H9 (cell line): ENCODE measurements around the gene MRGPRF. TPM values are rescaled to one million over a fixed set of nuclear protein-coding genes. Genes with fewer than 3 reads are reported as not detected.

Experiments
- DNase-seq: peaks from one replicate; pipeline ENCODE4 v3.0.0-alpha.2; 2017
- H2AFZ ChIP-seq: one replicate; pipeline ENCODE4 v1.6.1; 2013; ENCODE audit warnings: mild to moderate bottlenecking, low read length, control low read depth, moderate library complexity
- H2AK5ac ChIP-seq: 2 replicates; pipeline ENCODE4 v1.6.1; 2013; ENCODE audit warnings: low read length, control low read depth, mixed read lengths; ENCODE audit not compliant: insufficient read length
- H2BK120ac ChIP-seq: one replicate; pipeline ENCODE4 v1.6.1; 2013; ENCODE audit warnings: low read depth, mild to moderate bottlenecking, low read length, control low read depth, inconsistent platforms; ENCODE audit not compliant: poor library complexity, severe bottlenecking
- H2BK12ac ChIP-seq: 2 replicates; pipeline ENCODE4 v1.6.1; 2013; ENCODE audit warnings: low read length, control low read depth, mixed read lengths, low read depth; ENCODE audit not compliant: insufficient read length
- H2BK15ac ChIP-seq: 2 replicates; pipeline ENCODE4 v1.6.1; 2013; ENCODE audit warnings: low read depth, low read length, control low read depth
- H2BK20ac ChIP-seq: one replicate; pipeline ENCODE4 v1.6.1; 2013; ENCODE audit warnings: low read depth, mild to moderate bottlenecking, low read length, control low read depth, inconsistent platforms; ENCODE audit not compliant: poor library complexity, severe bottlenecking
- H2BK5ac ChIP-seq: 2 replicates; pipeline ENCODE4 v1.6.1; 2013; ENCODE audit warnings: low read length, control low read depth, mixed read lengths; ENCODE audit not compliant: insufficient read length
- H3K14ac ChIP-seq: 2 replicates; pipeline ENCODE4 v1.6.1; 2013; ENCODE audit warnings: low read length, control low read depth; ENCODE audit not compliant: insufficient read depth
- H3K18ac ChIP-seq: 2 replicates; pipeline ENCODE4 v1.6.1; 2013; ENCODE audit warnings: low read depth, mild to moderate bottlenecking, mixed read lengths, low read length, control low read depth; ENCODE audit not compliant: insufficient read length
- H3K23ac ChIP-seq: 2 replicates; pipeline ENCODE4 v1.6.1; 2013; ENCODE audit warnings: low read length, control low read depth, mixed read lengths, low read depth; ENCODE audit not compliant: insufficient read length
- H3K23me2 ChIP-seq: 2 replicates; pipeline ENCODE4 v1.6.1; 2013; ENCODE audit warnings: low read depth, mild to moderate bottlenecking, mixed read lengths, low read length, control low read depth; ENCODE audit not compliant: insufficient read length, poor library complexity, severe bottlenecking
- H3K27ac ChIP-seq: 2 replicates; pipeline ENCODE4 v1.5.1; 2013; ENCODE audit warnings: low read length, control low read depth, mixed read lengths, low read depth; ENCODE audit not compliant: insufficient read length
- H3K27me3 ChIP-seq: 2 replicates; pipeline ENCODE4 v1.6.1; 2013; ENCODE audit warnings: low read length, control low read depth, inconsistent platforms; ENCODE audit not compliant: insufficient read depth
- H3K4ac ChIP-seq: 2 replicates; pipeline ENCODE4 v1.6.1; 2013; ENCODE audit warnings: low read depth, mild to moderate bottlenecking, control low read depth, inconsistent platforms, low read length, moderate library complexity
- H3K4me1 ChIP-seq: 2 replicates; pipeline ENCODE4 v1.6.1; 2013; ENCODE audit warnings: low read length, control low read depth, inconsistent platforms; ENCODE audit not compliant: insufficient read depth
- H3K4me2 ChIP-seq: 2 replicates; pipeline ENCODE4 v1.6.1; 2013; ENCODE audit warnings: low read length, control low read depth, mixed read lengths; ENCODE audit not compliant: insufficient read length, insufficient read depth
- H3K56ac ChIP-seq: 2 replicates; pipeline ENCODE4 v1.6.1; 2013; ENCODE audit warnings: low read depth, mild to moderate bottlenecking, mixed read lengths, low read length, control low read depth; ENCODE audit not compliant: insufficient read length
- H3K79me1 ChIP-seq: 2 replicates; pipeline ENCODE4 v1.6.1; 2013; ENCODE audit warnings: low read depth, mild to moderate bottlenecking, moderate library complexity, low read length, control low read depth, inconsistent platforms; ENCODE audit not compliant: insufficient read depth, poor library complexity, severe bottlenecking
- H3K79me2 ChIP-seq: 2 replicates; pipeline ENCODE4 v1.6.1; 2013; ENCODE audit warnings: low read length, control low read depth, inconsistent platforms; ENCODE audit not compliant: insufficient read depth
- H3K9ac ChIP-seq: 2 replicates; pipeline ENCODE4 v1.6.1; 2013; ENCODE audit warnings: low read length, control low read depth, mixed read lengths; ENCODE audit not compliant: insufficient read length; ENCODE audit errors: extremely low read depth
- H3K9me3 ChIP-seq: one replicate; pipeline ENCODE4 v1.6.1; 2013; ENCODE audit warnings: low read depth, low read length, inconsistent platforms; ENCODE audit not compliant: control insufficient read depth
- H3T11ph ChIP-seq: one replicate; pipeline ENCODE4 v1.6.1; 2013; ENCODE audit warnings: mild to moderate bottlenecking, low read length, control low read depth, inconsistent platforms
- H4K20me1 ChIP-seq: one replicate; pipeline ENCODE4 v1.6.1; 2013; ENCODE audit not compliant: control insufficient read depth, insufficient read length, insufficient read depth
- H4K5ac ChIP-seq: 2 replicates; pipeline ENCODE4 v1.6.1; 2013; ENCODE audit warnings: low read depth, mild to moderate bottlenecking, mixed read lengths, low read length, control low read depth; ENCODE audit not compliant: insufficient read length
- H4K8ac ChIP-seq: replicated peaks from 2 replicates; pipeline ENCODE4 v1.6.1; 2013; ENCODE audit warnings: low read length, control low read depth, mixed read lengths, low read depth; ENCODE audit not compliant: insufficient read length
- H4K91ac ChIP-seq: 2 replicates; pipeline ENCODE4 v1.6.1; 2013; ENCODE audit warnings: low read depth, mild to moderate bottlenecking, moderate library complexity, mixed read lengths, low read length, control low read depth; ENCODE audit not compliant: insufficient read length
- H3K27ac Mint-ChIP-seq, 3 experiments: 2 replicates in 2 of 3; 3 replicates in 1 of 3; pipeline ENCODE4 v1.8.0; 2020 to 2021; ENCODE audit warnings: mixed read lengths in 3 of 3, mild to moderate bottlenecking in 1 of 3, moderate library complexity in 1 of 3
- H3K27me3 Mint-ChIP-seq: 2 replicates; pipeline ENCODE4 v1.8.0; 2021; ENCODE audit warnings: low read depth, mild to moderate bottlenecking, moderate library complexity, mixed read lengths
- H3K36me3 Mint-ChIP-seq, 3 experiments: 2 replicates in 2 of 3; 3 replicates in 1 of 3; pipeline ENCODE4 v1.8.0; 2020 to 2021; ENCODE audit warnings: low read depth in 3 of 3, mixed read lengths in 3 of 3; ENCODE audit not compliant: insufficient read depth in 1 of 3
- H3K4me1 Mint-ChIP-seq, 2 experiments: 2 replicates each; pipeline ENCODE4 v1.8.0; 2020; ENCODE audit warnings: mixed read lengths in 2 of 2
- H3K4me3 Mint-ChIP-seq, 2 experiments: 2 replicates in 1 of 2; 3 replicates in 1 of 2; pipeline ENCODE4 v1.8.0; 2020 to 2021; ENCODE audit warnings: mild to moderate bottlenecking in 2 of 2, mixed read lengths in 2 of 2, moderate library complexity in 1 of 2
- H3K9me3 Mint-ChIP-seq, 2 experiments: 2 replicates in 1 of 2; 3 replicates in 1 of 2; pipeline ENCODE4 v1.8.0; 2020; ENCODE audit warnings: mild to moderate bottlenecking in 2 of 2, mixed read lengths in 2 of 2, moderate library complexity in 1 of 2
- CTCF ChIP-seq: fragments of 200-600 bp; sonication (generic); conservative IDR thresholded peaks from 3 replicates; pipeline ENCODE4 v1.8.0; 2021; ENCODE audit warnings: antibody characterized with exemption, mild to moderate bottlenecking
- WGBS: extraction: QIAGEN DNeasy Blood & Tissue Kit; methylation state at CpG from one replicate; pipeline ENCODE4 v1.1.7; 2013; ENCODE audit warnings: missing lambda C conversion rate, low lambda C conversion rate, mixed read lengths; ENCODE audit not compliant: insufficient read length; ENCODE audit errors: extremely low coverage; 5-methylcytosine and 5-hydroxymethylcytosine counted together
- total RNA-seq: library from RNA; stranded (reverse); gene quantifications from 2 replicates; pipeline ENCODE4 v1.2.1, GENCODE V29; 2021

Gene MRGPRF
- total RNA-seq, 1 experiment from 2014 or later, result 4.0 TPM

GRCh38 chr11:69048694-69049489 lies 35.8 kb upstream of the MRGPRF start, which contains the start of gene TPCN2:
Gene TPCN2, plus strand, starts transcription at chr11:69048932. Its CDS starts 66 bp downstream, at chr11:69048998.
- H4K8ac ChIP-seq, result no peak within 1 kb of the TSS
- peak within 1 kb of the TSS; percentile 39 for H3K9ac ChIP-seq
- no peaks in the 10 kb centered on the region for H3K9me3 Mint-ChIP-seq
- no peak within 1 kb of the TSS for H3T11ph ChIP-seq
- H4K5ac ChIP-seq, result no peak within 1 kb of the TSS
- H3K27me3 Mint-ChIP-seq, result no peaks in the 10 kb centered on the region
- H3K27ac ChIP-seq, result no peak within 1 kb of the TSS
- H3K79me1 ChIP-seq, result peaks cover 5% of the 10 kb centered on the region
- no peak within 1 kb of the TSS for H2AK5ac ChIP-seq
- peak within 1 kb of the TSS; percentile 74 for H3K4me2 ChIP-seq
- no peak within 1 kb of the TSS for H2BK5ac ChIP-seq
- H3K4me1 Mint-ChIP-seq, result peaks cover 27 to 29% of the 10 kb centered on the region in 2 experiments
- no peaks in the 10 kb centered on the region for H3K27me3 ChIP-seq
- no peak within 1 kb of the TSS; the same call in 1 of the 2 replicates for H3K4ac ChIP-seq
- peak within 1 kb of the TSS in 1 of 3 experiments; percentile 59; a peak in 3 of 7 replicates for H3K27ac Mint-ChIP-seq
- no peak within 1 kb of the TSS for H2BK12ac ChIP-seq
- H2BK20ac ChIP-seq, result no peak within 1 kb of the TSS
- no CpG with 5 or more reads among the region's 76 CpGs for WGBS
- peaks cover 5% of the 10 kb centered on the region for H3K23me2 ChIP-seq
- peak; percentile 97 for DNase-seq
- peak within 1 kb of the TSS; percentile 65 to 81 for H3K4me3 Mint-ChIP-seq
- no peaks in the 10 kb centered on the region for H3K9me3 ChIP-seq
- H3K23ac ChIP-seq, result no peak within 1 kb of the TSS
- H2AFZ ChIP-seq, result no peak within 1 kb of the TSS
- no peak within 1 kb of the TSS for H2BK15ac ChIP-seq
- H3K18ac ChIP-seq, result peak within 1 kb of the TSS; percentile 27
- H2BK120ac ChIP-seq, result no peak within 1 kb of the TSS
- TF ChIP-seq CTCF, result no peak
- H4K91ac ChIP-seq, result no peak within 1 kb of the TSS
- peak within 1 kb of the TSS; percentile 83 for H3K14ac ChIP-seq
- no peaks in the 10 kb centered on the region for H4K20me1 ChIP-seq
- no peaks in the 10 kb centered on the region for H3K36me3 Mint-ChIP-seq
- H3K56ac ChIP-seq, result no peak within 1 kb of the TSS
- H3K4me1 ChIP-seq, result peaks cover 4% of the 10 kb centered on the region; the same call in 1 of the 2 replicates
- H3K79me2 ChIP-seq, result peaks cover 12% of the 10 kb centered on the region; the same call in 1 of the 2 replicates
